ENCODE results near the gene RAPGEF6. TPM values are rescaled to one million over a fixed set of nuclear protein-coding genes. Genes with fewer than 3 reads are reported as not detected.
"Not testable (repeated sequence)": the region's sequence is repeated elsewhere in the genome, so short reads cannot be mapped to it uniquely, and the experiment has no call there.

RAPGEF6 gene
- total RNA-seq, 1 donor from 2014 or later, result 12.5 TPM

DNA sequence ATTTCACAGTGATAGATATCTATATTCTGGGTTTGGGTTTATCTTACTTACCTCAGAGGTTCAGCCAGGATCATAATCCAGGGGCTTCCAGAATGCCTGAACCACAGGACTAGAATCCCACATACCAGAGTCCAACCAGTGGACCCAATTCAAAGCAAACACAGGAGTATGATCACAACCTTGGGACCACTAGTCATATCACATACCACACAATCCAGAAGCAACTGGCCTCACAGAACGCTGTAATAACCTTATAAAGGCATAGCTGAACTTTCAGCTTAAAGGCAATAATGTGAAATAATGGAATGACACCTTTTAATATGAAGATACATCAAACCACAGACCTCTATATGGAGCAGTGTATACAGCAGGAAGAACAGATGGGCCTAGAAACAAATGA lies 25.3 kb downstream of the RAPGEF6 start:
- no peak for DNase-seq (ENCODE audit: extremely low read depth, low read depth, low spot score)

DNA sequence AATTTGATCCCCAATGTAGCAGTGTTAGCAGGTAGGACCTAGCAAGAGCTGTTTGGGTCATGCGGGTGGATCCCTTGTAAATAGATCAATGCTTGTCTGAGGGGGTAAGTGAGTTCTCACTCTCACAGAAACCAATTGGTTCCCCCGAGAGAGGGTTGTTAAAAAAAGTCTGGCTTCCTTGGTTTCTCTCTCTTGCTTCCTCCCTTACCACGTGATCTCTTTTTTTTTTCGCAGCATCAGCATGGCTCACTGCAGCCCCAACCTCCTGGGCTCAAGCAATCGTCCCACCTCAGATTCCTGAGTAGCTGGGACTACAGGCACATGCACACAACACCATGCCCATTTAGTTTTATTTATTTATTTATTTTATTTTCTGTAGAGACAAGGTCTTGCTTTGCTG lies 26.4 kb downstream of the RAPGEF6 start:
- no peak for DNase-seq (ENCODE audit: extremely low read depth, low read depth, low spot score)

DNA sequence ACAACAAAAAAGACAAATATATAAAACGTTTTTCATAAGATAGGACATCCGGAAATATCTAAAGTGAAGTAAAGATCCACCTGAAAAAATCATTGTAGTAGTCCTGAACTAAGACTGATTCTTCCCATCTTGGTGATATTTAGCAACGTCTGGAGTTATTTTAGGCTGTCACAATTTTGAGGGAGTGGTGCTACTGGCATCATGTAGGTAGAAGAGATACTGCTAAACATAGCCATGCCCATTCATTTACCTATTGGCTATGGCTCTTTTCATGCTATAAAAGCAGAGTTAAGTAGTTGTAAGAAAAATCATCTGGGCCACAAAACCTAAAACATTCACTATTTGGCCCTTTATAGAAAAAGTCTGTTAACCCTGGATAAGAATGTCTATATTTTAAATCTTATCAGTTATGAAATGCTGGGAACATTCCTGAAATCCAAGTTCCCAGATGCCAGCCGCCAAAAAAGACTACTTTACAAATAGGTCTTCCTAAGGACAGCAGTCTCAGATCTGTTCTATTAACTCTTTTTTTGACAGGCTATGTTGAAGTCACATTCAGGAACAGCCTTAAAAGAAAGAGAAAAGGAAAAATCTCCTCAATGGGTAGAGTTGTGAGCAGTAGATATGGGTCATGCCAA lies 27.0 kb downstream of the RAPGEF6 start:
- no peak for DNase-seq (ENCODE audit: extremely low read depth, low read depth, low spot score)

DNA sequence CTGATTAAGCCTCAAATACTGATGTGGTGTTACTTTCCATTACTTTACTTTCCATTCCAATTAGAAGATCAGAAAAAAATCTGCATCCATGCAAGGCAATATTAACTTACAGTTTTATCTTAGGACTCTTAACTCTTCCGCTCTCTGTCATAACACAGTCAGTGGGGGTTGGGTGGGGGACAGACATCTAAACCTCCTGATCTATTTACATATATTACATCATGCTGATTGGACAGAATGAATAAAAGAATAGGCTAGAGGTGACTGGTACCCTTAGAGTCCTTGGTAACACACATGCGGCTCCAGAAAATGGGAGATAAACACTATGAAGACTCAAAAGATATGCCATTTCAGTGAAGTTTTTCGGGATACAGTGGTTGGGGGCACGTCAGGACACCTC lies 27.6 kb downstream of the RAPGEF6 start:
- no peak for DNase-seq (ENCODE audit: extremely low read depth, low read depth, low spot score)

DNA sequence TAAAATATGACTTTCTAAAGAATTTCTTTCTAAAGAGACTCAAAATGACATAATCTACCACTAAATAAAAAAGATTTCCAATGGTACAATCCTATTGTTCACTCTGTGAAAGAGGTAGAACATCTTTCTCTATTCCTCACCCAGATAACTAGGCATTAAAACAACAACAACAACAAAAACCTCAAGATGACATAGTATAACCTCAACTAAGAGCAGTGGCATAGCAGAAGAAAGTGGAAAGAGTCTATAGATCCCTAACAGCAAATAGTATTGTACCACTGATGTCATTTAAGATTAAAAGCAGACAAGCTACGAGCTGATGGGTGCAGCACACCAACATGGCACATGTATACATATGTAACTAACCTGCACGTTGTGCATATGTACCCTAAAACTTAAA lies 29.9 kb downstream of the RAPGEF6 start:
- no peak for DNase-seq (ENCODE audit: extremely low read depth, low read depth, low spot score)

DNA sequence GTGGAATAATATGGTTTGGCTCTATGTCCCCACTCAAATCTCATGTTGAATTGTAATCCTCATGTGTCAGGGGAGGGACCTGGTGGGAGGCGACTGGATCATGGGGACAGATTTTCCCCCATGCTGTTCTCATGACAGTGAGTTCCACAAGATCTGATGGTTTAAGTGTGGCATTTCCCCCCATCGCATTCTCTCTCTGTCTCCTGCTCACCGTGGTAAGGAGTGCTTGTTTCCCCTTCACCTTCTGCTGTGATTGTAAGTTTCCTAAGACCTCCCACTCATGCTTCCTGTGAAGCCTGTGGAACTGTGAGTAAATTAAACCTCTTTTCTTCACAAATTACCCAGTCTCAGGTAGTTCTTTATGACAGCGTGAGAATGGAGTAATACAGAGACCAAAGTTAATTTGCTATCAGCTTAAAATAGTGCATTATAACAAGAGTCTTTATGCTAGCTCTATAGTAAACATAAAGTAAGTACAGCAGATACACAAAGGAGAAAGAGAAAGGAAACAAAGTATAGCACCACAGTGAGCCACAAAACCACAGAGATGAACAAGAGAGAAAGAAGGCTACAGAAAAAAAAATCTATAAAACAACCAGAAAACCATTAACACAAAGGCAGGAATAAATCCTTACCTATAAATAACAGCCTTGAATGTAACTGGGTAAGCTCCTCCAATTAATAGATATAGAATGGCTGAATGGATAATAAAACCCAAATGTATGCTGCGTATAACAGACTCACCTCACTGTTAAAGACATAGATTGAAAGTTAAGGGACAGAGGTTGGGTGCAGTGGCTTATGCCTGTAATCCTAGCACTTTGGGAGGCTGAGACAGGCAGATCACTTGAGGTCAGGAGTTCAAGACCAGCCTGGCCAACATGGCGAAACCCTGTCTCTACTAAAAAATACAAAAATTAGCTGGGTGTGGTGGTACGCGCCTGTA lies 39.7 kb downstream of the RAPGEF6 start:
- no peak for DNase-seq (ENCODE audit: extremely low read depth, low read depth, low spot score)

DNA sequence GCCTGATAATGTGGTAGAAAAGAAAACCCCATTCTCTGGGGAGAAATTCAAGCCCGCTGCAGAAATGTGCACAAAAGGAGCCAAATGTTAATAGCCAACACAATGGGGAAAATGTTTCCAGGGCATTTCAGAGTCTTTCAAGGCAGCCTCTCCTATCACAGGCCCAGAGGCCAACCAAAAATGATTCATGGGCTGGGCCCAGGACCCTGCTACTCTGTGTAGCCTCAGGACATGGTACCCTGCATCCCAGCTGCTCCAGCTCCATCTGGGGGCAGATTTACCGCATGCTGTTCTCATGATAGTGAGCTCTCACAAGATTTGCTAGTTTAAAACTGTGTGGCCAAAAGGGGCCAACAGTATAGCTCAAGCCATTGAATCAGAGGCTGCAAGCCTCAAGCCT lies 41.1 kb downstream of the RAPGEF6 start:
- DNase-seq (ENCODE audit: extremely low read depth, low read depth, low spot score), result no peak

DNA sequence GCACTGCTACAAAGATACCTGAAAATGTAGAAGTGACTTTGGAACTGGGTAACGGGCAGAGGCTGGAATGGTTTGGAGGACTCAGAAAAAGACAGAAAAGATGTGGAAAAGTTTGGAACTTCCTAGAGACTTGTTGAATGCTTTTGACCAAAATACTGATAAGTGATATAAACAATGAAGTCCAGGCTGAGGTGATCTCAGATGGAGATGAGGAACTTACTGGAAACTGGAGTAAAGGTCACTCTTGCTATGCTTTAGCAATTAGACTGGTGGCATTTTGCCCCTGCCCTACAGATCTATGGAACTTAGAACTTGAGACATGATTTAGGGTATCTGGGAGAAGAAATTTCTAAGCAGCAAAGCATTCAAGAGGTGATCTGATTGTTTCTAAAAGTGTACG lies 41.6 kb downstream of the RAPGEF6 start:
- DNase-seq (ENCODE audit: extremely low read depth, low read depth, low spot score), result not testable (repeated sequence)

DNA sequence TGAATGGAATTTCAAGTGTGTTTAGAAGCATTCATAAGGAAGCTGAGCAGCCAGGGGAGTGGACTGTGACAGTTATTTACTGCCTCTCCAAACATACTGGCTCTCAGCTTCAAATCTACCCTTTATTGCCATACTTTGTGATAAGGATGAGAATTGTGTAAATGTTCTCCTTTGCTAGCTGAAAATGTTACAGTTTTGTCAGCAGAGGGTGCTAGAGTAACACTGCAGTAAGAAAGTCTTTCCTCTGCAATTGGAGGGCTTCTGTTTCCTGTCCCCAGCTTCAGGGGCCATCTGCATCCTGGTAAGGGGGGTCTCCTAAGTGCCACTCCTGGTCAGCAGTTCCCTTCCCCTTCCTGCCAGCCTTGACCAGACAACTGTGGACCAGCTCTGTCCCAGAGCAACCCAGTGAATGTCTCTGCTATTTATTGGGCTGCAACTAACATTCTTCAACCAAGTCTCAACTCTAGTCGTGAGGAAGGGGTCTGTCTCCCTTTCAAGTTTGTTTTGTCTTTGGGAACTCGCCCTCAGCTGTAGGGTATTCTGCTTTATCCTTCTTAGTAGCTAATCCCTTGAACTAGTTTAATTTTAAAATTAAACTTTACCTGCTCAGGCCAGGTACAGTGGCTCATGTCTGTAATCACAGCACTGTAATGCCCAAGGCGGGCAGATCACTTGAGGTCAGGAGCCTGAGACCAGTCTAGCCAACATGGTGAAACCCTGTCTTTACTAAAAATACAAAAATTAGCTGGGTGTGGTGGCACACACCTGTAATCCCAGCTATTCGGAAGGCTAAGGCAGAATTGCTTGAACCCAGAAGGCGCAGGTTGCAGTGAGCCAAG lies 45.3 kb downstream of the RAPGEF6 start:
- DNase-seq (ENCODE audit: extremely low read depth, low read depth, low spot score), result peak; percentile 50

DNA sequence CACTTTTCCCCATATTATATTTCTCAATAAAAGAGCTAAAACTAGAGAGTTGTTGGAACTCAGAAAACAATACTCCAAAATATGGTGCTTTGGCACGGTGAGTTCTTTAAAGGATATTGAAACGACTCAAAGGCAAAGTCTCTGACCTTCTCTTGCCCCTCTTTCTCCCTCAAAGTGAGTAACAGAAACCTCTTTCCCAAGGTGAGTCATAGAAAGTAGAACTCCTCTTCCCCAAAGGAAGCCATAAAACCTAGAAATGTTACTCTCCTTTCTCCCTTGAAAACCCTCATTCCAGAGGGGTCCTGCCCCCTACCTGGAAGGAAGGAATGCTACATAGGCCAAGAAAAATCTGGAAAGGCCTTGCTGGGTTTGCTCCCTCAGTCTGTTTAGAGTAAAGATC lies 47.5 kb downstream of the RAPGEF6 start:
- DNase-seq (ENCODE audit: extremely low read depth, low read depth, low spot score), result no peak

DNA sequence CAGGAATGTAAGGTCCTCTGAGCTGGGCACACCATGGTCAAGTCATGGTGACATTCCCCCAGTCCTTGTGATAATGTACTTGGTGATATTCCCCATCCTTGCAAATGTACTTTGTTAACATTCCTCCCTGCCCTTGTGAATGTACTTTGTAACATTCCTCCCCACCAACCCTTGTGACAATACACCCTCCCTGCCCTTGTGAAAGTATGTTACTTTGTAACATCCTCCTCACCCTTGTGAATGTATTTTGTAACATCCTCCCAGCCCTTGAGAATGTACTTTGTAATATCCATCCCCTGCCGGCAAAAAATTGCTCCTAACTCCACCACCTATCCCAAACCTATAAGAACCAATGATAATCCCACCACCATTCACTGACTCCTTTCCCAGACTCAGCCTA lies 53.3 kb downstream of the RAPGEF6 start:
- DNase-seq (ENCODE audit: extremely low read depth, low read depth, low spot score), result no peak

DNA sequence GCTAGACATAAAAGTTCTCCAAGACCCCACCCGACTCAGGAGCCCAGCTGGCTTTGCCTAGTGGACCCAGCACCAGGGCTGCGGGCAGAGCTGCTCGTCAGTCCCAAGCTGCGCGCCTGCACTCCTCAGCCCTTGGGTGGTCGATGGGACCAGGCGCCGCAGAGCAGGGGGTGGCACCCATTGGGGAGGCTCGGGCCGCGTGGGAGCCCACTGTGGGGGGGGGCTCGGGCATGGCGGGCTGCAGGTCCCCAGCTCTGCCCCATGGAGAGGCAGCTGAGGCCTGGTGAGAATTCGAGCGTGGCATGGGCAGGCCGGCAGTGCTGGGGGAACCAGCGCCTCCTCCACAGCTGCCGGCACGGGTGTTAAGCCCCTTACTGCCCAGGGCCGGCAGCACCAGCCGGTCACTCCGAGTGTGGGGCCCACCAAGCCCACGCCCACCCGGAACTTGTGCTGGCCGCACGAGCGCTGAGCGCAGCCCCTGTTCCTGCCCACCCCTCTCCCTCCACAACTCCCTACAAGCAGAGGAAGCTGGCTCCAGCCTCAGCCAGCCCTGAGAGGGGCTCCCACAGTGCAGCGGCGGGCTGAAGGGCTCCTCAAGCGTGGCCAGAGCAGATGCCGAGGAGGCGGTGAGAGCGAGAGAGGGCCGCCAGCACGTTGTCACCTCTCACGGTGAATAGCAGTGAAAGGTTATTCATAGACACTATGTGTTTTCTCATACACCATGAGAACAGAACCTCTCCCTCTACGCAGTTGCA lies 54.9 kb downstream of the RAPGEF6 start:
- DNase-seq (ENCODE audit: extremely low read depth, low read depth, low spot score), result no peak

DNA sequence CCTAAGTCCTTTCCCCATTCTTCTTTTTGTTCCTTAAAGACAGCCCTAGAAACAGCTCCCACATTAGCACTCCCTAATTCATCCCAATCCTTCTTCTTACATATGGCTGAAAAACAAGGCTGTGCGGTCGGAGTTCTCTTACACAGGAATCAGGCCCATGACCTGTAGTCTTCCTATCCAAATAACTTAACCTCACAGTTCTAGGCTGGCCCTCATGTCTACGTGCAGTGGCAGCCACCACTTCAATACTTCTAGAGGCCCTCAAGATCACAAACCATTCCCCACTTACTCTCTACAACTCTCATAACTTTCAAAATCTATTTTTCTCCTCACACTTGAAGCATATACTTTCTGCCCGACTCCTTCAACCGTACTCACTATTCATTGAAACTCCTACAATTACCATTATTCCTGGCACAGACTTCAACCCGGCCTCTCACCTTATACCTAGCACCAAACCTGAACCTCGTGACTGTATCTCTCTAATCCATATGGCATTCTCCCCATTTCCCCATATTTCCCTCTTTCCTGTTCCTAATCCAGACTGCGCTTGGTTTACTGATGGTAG lies 59.3 kb downstream of the RAPGEF6 start:
- no peak for DNase-seq (ENCODE audit: extremely low read depth, low read depth, low spot score)

DNA sequence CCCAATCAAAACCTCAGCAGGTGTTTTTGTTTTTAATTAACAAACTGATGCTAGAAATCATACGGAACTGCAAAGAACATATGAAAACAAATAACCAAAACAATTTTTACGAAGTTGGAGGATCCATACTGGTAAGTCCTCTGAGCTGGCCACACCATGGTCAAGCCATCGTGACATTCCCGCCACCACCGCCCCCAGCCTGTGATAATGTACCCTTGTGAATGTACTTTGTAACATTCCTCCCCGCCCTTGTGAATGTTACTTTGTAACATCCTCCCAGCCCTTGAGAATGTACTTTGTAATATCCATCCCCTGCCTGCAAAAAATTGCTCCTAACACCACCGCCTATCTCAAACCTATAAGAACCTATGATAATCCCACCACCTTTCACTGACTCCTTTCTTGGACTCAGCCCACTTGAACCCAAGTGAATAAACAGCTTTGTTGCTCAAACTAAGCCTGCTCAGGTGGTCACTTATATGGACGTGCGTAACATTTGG lies 63.3 kb downstream of the RAPGEF6 start:
- DNase-seq (ENCODE audit: extremely low read depth, low read depth, low spot score), result no peak

DNA sequence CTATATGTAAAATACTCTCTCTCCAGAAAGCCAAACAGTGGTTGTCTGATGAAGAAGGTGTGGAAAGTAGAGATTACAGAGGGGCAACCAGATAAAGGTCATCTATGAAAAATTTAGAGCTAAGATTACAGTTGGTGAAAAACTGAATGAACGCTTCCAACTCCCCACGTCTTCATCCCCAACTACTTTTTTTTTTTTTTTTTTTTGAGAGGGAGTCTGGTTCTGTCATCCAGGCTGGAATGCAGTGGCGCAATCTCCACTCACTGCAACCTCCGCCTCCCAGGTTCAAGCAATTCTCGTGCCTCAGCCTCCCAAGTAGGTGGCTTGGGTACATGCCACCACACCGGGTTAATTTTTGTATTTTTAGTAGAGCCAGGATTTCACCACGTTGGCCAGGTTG lies 64.3 kb downstream of the RAPGEF6 start:
- no peak for DNase-seq (ENCODE audit: extremely low read depth, low read depth, low spot score)

DNA sequence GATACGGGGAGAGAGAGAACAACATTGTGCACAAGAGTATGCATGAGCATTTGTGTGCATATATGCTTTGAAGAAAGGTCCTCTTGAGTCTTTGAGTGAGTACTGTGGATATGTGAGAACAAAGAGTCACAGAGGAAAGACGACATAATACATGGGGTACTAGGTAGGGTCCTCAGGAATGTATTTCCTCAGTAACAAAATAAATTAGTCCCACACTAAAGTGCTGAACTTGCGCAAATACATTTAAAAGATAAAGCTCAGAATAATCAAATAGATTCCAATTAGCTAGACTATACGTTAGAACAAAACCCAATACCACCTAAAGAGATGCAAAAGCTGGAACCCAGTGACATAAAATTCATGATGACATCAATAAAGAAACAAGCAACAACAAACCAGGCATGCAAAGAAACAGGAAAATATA lies 70.8 kb downstream of the RAPGEF6 start:
- no peak for DNase-seq (ENCODE audit: extremely low read depth, low read depth, low spot score)

DNA sequence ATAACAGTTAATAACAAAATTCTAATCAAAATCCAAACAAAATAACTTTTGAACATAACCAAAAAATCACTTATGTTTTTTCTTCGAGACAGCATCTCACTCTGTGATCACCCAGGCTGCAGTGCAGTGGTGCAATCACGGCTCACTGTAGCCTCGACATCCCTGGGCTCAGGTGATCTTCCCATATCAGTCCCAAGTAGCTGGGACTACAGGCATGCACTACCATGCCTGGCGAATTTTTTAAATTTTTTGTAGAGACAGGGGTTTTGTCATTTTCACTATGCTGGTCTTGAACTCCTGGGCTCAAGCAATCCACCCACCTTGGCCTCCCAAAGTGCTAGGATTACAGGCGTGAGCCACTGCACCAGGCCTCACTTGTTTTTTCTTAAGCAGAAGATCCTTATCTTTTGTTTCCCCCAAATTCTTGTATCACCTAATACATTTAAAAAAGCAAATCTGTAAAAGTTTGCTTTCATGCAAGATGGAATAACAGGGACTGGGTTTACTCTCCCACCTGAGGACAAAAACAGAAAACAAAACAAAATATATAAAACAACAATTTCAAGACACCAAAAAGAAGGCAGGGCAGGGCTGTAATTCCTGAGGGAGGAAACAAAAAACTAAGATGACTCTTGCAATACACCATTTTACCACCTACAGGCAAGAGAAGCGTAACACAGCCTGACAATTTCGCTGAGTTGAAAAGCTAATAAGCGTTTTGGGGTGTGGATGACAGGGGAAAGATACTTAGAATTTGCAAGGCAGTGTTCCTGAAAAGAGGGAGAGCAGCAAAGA lies 71.4 kb downstream of the RAPGEF6 start:
- no peak for DNase-seq (ENCODE audit: extremely low read depth, low read depth, low spot score)

DNA sequence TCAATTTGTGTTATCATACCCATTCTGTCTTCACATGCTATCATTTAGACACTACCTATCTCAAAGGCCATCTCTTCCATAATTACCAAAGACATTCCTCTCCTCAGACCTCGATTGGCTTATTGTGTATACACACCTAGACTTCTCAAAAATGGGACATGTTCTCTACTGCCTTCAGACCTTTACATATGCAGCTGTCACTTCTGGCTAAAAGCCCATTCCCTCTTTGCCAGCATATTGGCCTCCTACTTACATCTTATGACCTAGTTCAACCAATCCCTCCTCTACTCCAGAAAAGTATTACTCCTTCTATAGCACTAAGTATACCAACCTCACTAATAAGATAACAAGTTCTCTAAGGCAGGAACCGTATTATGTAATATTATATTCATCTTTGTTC lies 84.4 kb downstream of the RAPGEF6 start:
- no peak for DNase-seq (ENCODE audit: extremely low read depth, low read depth, low spot score)

DNA sequence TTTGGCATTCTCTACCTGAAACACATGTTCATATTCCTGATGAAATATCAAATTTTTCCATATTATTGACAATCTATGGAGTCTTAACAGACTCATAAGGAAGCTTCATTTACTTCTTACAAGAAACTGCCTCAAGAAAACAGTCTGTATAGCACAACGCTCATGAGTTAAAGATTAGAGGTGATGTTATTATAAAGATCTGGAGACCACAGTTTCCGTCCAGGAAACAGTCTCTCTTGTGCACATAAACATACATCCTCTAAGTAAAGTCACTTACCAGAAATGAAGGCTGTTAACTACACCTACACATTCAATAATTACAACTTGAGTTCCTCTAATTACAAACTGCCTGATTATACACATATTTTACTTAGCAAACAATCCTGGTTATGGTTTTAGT lies 86.9 kb downstream of the RAPGEF6 start:
- DNase-seq (ENCODE audit: extremely low read depth, low read depth, low spot score), result peak; percentile 50
